Effector CD8-positive, alpha-beta T cell (primary cell): ENCODE data around the gene PSMD9.
"Not testable (repeated sequence)": the region's sequence is repeated elsewhere in the genome, so short reads cannot be mapped to it uniquely, and the experiment has no call there.

Experiments
- DNase-seq: peaks from one replicate; lab custom pipeline; 2025; lab: John Stamatoyannopoulos, UW
- total RNA-seq, 4 experiments: gene quantifications; one replicate each; lab custom pipeline; 2026; lab: John Stamatoyannopoulos, UW

PSMD9 gene
- 6.6 to 10.1 (median 8.3) reads per million in 4 experiments for total RNA-seq

DNA sequence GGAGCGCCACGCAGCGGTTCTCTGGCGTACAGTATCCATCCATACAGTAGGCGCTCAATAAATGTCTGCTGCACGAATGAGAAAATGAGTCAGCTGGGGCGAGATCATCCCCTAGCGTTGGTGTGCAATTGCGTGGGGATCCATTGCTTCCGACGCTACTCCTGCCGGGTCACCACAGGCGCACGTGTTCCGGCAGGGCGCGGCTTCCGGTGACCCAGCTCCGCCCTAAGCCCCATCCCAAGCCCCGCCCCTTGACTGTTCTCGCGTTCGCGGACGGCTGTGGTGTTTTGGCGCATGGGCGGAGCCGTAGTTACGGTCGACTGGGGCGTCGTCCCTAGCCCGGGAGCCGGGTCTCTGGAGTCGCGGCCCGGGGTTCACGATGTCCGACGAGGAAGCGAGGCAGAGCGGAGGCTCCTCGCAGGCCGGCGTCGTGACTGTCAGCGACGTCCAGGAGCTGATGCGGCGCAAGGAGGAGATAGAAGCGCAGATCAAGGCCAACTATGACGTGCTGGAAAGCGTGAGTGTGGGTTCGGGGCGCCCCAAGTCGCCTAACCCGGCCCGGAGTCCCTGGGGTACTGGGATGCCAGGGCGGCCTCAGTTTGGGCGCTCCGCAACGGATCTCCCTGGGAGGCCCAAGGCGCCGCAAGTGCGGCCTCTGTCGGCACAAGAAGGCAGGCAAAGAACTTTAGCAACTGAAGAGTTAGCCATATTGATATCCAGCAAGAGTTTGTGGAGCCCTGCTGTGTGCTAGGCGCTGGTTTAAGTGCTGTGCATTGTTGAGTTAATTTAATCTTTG lies at the start of gene PSMD9:
PSMD9 (plus strand) TSS at position 313 of the 796 bp plus-strand sequence; CDS start at position 380, 67 bp downstream.
- DNase-seq: peak; percentile 96

DNA sequence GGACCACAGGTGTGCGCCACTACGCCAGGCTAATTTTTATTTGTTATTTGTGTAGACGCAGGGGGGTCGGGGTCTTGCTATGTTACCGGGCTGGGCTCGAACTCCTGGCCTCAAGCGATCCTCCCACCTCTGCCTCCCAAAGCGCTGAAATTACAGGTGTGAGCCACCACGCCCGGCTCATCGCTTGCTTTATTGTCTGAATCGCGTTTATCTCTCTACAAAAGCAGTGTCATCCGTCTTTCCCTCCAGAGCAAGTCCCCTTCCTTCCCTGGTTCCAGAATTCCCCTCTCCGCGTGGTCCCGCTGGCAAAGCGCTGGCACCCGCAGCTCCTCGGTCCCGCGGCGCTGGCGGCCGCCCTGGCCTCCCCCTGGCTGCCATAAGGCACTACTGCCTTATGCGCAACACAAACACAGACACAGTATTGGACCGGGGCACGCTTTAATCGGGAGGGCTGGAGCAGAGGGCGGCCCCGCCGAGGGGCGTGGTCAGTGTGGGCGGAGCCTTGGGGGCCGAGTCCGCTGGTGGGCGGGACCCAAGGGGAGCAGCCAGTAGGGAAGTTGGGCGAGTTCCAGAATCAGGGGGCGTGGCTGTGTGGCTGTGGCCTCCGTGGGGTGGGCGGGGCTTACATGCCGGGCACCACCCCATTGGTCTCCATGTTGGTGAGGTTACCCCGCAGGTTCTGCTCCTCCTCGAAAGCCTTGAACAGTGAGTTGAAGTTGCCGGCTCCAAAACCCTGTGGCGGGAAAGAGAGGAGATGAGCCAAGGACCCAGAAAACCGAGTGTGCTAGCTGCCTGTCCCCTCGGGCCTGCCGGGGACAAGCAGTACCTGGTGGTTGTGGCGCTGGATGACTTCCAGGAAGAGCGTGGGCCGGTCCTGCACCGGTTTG lies 49.2 kb upstream of the PSMD9 start:
- peak; percentile 99 for DNase-seq

DNA sequence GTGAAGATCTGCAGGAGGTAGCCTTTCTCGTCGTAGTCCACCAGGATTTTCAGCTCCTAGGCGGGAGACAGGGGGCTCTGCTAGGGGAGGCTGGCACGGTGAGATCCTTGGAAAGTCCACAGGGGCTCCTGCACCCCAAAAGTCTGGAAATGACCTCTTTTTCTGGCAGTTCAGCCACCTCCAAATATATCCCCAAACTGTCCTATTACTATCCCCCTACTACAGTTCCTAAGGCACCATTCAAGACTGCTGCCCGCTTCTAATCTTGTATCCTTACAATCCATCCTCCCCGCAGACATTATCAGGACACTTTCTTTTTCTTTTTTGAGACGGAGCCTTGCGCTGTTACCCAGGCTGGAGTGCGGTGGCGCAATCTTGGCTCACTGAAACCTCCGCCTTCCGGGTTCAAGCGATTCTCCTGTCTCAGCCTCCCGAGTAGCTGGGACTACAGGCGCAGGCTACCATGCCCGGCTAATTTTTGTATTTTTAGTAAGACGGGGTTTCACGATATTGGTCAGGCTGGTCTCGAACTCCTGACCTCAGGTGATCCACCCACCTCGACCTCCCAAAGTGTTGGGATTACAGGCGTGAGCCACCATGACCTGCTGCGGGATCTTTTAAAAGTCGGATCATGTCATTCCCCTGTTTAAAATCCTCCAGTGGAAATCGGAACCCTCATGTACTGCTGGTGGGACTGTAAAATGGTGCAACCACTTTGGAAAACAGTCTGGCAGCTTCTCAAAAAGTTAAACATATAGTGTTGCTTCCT lies 48.4 kb upstream of the PSMD9 start:
- no peak for DNase-seq

DNA sequence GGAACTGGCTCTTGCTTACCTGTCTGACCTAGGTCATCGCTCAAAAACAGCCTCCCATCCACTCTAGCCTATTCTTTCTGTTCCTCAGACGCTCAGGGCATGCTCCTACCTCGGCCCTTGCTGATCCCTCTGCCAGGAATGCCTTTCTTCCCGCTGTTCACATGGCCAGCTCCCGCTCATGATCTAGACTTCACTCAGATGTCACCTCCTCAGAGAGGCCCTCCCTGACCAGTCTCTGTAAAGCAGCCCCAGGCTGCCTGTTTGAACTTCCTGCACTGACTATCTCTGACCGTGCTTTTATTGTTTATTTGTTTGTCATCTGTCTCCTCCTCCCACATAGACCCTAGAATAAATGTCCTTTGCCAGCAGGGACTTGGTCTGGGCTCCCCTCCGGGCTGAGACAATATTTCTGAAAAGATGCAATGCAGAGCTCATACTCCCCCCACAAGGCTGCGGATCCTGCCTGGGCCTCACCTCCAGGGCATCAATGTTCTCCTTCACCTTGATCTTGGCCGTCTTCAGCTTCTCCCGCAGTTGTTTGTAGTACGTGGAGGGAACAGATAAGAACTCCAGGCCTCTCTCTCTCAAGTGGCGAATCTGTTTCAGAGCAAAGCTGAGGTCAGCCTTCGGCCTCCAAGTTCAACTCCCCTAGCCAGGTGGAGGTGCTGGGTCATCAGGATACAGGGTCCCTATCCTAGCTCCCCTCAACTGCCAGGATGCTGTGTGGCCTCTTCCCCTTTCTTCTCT lies 45.2 kb upstream of the PSMD9 start:
- DNase-seq: no peak

- DNase-seq: no peak
Observed at GRCh38 chr12:121845701-121846100, 42.9 kb upstream of the PSMD9 start.

DNA sequence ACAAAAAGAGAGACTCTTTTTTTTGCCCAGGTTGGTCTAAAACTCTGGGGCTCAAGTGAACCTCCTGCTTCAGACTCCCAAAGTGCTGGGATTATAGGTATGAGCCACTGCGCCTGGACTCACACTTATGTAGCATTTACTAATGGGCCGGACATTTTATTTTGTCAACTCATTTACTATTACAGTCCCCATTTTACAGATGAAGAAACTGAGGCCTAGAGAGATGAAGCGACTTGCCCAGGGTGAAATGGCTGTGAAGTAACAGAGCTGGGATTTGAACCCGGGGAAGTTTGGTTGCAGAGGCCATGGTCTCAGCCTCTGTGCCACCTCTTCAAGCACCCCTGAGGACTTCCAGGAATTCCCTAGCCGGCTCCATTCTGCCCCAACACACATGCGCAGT lies 39.4 kb upstream of the PSMD9 start:
- DNase-seq: no peak

- no peak for DNase-seq
Observed at GRCh38 chr12:121849665-121850064, 38.9 kb upstream of the PSMD9 start.

GRCh38 chr12:121852392-121852791 lies 36.2 kb upstream of the PSMD9 start:
- not testable (repeated sequence) for DNase-seq

GRCh38 chr12:121857322-121858246 lies 31.0 kb upstream of the PSMD9 start:
- no peak for DNase-seq

GRCh38 chr12:121858318-121858661 lies 30.3 kb upstream of the PSMD9 start:
- no peak for DNase-seq

- no peak for DNase-seq
Observed at GRCh38 chr12:121858662-121859572, 29.7 kb upstream of the PSMD9 start, which contains the start of gene HPD. TSS of gene HPD (minus strand) at chr12:121858859. CDS start at chr12:121858823, 36 bp downstream.

DNA sequence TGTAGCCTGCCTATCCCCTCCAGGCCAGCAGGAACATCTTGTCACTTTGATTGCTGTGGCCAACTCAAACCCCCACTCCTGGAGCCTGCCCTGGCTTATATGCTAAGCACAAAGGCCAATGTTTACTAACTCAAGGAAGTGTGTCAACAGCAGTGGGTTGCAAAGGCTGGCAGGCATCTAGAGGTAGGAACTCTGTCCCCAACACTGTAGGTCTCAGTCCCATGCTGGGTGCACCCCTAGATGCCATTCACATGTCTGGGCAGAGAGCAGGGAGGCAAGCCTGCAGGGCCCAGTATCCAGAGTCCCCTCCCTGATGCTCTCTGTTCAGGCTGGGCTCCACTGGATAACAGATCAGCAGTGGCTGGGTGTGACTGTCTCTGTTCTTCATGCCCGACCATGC lies 28.3 kb upstream of the PSMD9 start:
- no peak for DNase-seq

- not testable (repeated sequence) for DNase-seq
Observed at GRCh38 chr12:121860699-121861098, 27.9 kb upstream of the PSMD9 start.

DNA sequence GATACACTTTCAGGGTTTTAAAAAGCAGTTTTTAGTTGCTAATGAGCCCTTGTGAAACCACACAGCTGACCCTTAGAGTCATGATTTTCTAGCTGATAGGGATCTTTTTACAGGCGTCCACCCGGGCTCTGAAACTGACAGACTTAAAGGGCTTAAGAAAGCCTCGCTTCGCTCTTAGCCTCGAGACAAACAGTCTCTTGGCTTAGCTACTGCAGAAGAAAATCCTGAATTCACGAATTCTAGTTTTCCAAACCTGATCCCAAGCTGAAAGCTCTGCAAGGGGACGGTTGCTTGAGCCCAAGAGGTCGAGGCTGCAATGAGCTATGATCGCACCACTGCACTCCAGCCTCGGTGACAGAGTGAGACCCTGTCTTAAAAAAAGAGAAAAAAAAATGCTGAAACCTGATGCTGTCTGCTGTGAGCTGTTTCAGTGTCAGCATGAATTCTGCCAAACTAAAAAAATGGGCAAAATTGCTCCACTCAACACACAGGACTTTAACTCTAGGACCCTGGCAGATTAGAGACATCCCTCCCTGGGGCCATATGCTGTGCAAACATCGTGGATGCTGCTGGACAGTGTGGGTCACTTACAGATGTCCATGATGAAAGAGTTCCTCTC lies 26.8 kb upstream of the PSMD9 start:
- no peak for DNase-seq

- DNase-seq: no peak
Observed at GRCh38 chr12:121866331-121866730, 22.3 kb upstream of the PSMD9 start.

- DNase-seq: not testable (repeated sequence)
Observed at GRCh38 chr12:121869229-121869628, 19.4 kb upstream of the PSMD9 start.

DNA sequence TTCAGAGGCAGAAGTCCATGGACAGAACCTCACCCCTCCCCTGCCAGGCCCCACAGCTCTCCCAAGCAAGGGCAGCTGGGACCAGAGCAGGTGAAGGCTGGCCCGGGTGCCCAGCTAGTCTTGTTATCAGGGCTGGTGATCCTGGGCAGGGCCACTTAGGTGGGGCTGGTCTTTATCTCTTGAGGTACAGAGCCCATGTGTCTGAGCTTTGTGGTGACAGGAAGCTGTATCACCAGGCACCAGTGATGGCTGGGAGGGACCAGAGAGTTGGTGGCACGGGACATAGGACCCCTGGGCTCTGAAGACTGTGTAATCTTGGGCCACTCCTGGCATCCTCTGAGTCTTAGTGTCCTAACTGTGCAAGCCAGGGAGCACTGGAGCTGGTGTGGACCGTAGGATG lies 17.1 kb upstream of the PSMD9 start:
- DNase-seq: no peak

- no peak for DNase-seq
Observed at GRCh38 chr12:121872546-121873215, 15.9 kb upstream of the PSMD9 start.
